ENCODE measurements around the gene TNRC6B. TPM values are rescaled to one million over a fixed set of nuclear protein-coding genes. Genes with fewer than 3 reads are reported as not detected.

Gene TNRC6B
- polyA plus RNA-seq, 1 donor from 2014 or later, result 7.6 TPM

DNA sequence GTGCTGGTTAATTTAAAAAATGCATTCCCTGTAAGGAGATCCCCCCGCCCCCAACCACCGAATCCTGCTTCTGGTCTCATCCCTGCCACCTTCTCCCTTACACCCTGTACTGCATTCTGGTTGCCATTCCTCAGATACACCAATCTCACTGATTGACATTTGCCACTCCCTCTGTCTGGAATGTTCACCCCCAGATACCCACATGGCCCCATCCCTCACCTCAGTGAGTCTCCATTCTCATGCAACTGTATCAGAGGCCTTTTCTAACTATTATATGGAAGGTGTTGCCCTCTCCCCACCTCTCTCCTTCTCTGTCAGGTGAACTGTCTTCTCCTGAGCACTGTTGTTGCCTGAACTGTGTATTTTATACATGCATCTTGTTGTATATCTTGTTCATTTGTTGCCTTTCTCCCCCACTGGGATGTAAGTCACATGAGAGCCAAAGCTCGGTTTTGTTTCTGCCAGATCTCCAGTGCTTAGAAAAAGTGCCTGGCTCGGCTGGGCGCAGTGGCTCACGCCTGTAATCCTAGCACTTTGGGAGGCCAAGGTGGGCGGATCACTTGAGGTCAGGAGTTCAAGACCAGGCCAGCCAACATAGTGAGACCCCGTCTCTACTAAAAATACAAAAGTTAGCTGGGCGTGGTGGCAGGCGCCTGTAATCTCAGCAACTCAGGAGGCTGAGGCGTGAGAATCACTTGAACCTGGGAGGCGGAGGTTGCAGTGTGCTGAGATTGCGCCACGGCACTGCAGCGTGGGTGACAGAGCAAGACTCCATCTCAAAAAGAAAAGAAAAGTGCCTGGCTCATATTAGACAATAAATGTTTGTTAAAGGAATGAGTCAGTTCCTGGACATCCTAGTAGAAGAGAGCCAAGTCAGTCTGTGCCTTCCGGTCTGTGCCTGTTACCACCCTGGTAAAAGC, 61.0 kb downstream of the TNRC6B start:
- Histone ChIP-seq H3K4me3 (ENCODE audit: low read length) (no peak overlapping the region), H3K36me3 (ENCODE audit: insufficient read depth, low read length) (no peaks in the 10 kb centered on the region), H3K27ac (ENCODE audit: low read length) (no peak overlapping the region), H3K9ac (ENCODE audit: low read length) (no peak overlapping the region), H3K4me2 (ENCODE audit: low read length) (no peak overlapping the region), H3K9me2 (ENCODE audit: insufficient read depth, low read length) (no peaks in the 10 kb centered on the region), H3F3A (ENCODE audit: insufficient read depth, low read length, poor library complexity, severe bottlenecking) (peaks cover 3% of the 10 kb centered on the region), H2AFZ (ENCODE audit: low read depth, low read length) (no peak overlapping the region), H3K27me3 (ENCODE audit: insufficient read depth, low read depth, low read length) (no peaks in the 10 kb centered on the region), H4K20me1 (ENCODE audit: insufficient read depth) (peaks cover 21% of the 10 kb centered on the region), H3K79me2 (replicated peaks; ENCODE audit: insufficient read depth, low read length) (peaks cover 67% of the 10 kb centered on the region), H3K9me3 (ENCODE audit: low read length) (no peaks in the 10 kb centered on the region)
- TF ChIP-seq MXI1 (conservative IDR thresholded peaks at IDR 0.05; ENCODE audit: poor library complexity, severe bottlenecking) (no peak), TAF1 (IDR thresholded peaks at IDR 0.05; ENCODE audit: low read depth) (no peak), SMC3 (conservative IDR thresholded peaks at IDR 0.05; ENCODE audit: poor library complexity) (no peak), POLR2AphosphoS5 (IDR thresholded peaks at IDR 0.05) (no peak), EZH2 (IDR thresholded peaks at IDR 0.05; ENCODE audit: borderline replicate concordance, insufficient read depth, low read length, poor library complexity, severe bottlenecking) (no peak), EP300 (conservative IDR thresholded peaks at IDR 0.05; ENCODE audit: poor library complexity, severe bottlenecking) (no peak), RAD21 (conservative IDR thresholded peaks at IDR 0.05) (no peak)
- TF ChIP-seq, protein P1, sequence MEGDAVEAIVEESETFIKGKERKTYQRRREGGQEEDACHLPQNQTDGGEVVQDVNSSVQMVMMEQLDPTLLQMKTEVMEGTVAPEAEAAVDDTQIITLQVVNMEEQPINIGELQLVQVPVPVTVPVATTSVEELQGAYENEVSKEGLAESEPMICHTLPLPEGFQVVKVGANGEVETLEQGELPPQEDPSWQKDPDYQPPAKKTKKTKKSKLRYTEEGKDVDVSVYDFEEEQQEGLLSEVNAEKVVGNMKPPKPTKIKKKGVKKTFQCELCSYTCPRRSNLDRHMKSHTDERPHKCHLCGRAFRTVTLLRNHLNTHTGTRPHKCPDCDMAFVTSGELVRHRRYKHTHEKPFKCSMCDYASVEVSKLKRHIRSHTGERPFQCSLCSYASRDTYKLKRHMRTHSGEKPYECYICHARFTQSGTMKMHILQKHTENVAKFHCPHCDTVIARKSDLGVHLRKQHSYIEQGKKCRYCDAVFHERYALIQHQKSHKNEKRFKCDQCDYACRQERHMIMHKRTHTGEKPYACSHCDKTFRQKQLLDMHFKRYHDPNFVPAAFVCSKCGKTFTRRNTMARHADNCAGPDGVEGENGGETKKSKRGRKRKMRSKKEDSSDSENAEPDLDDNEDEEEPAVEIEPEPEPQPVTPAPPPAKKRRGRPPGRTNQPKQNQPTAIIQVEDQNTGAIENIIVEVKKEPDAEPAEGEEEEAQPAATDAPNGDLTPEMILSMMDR (IDR thresholded peaks at IDR 0.05; ENCODE audit: poor library complexity, severe bottlenecking), result no peak
- TF ChIP-seq, protein P2, sequence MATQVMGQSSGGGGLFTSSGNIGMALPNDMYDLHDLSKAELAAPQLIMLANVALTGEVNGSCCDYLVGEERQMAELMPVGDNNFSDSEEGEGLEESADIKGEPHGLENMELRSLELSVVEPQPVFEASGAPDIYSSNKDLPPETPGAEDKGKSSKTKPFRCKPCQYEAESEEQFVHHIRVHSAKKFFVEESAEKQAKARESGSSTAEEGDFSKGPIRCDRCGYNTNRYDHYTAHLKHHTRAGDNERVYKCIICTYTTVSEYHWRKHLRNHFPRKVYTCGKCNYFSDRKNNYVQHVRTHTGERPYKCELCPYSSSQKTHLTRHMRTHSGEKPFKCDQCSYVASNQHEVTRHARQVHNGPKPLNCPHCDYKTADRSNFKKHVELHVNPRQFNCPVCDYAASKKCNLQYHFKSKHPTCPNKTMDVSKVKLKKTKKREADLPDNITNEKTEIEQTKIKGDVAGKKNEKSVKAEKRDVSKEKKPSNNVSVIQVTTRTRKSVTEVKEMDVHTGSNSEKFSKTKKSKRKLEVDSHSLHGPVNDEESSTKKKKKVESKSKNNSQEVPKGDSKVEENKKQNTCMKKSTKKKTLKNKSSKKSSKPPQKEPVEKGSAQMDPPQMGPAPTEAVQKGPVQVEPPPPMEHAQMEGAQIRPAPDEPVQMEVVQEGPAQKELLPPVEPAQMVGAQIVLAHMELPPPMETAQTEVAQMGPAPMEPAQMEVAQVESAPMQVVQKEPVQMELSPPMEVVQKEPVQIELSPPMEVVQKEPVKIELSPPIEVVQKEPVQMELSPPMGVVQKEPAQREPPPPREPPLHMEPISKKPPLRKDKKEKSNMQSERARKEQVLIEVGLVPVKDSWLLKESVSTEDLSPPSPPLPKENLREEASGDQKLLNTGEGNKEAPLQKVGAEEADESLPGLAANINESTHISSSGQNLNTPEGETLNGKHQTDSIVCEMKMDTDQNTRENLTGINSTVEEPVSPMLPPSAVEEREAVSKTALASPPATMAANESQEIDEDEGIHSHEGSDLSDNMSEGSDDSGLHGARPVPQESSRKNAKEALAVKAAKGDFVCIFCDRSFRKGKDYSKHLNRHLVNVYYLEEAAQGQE (IDR thresholded peaks at IDR 0.05; ENCODE audit: borderline replicate concordance), result no peak

DNA sequence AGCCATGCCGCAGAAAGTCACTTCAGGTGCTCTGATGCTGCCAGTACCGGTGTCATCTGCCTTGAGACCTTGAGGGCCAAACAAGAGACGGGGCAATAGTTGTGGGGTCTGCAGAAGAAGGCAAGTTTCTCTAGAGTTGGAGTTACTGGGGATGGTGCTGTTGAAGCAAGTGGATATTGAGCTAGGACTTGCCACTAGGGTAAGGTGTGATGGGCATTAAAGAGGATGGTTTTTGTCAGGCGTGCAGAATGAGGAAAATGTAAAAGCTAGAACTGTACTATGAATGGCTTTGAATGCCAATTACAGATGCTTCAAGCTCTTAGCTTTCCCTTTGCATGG, 61.6 kb downstream of the TNRC6B start:
- Histone ChIP-seq H3F3A (ENCODE audit: insufficient read depth, low read length, poor library complexity, severe bottlenecking) (peaks cover 3% of the 10 kb centered on the region), H2AFZ (ENCODE audit: low read depth, low read length) (no peak overlapping the region), H3K27ac (ENCODE audit: low read length) (no peak overlapping the region), H3K9me3 (ENCODE audit: low read length) (no peaks in the 10 kb centered on the region), H3K4me3 (ENCODE audit: low read length) (no peak overlapping the region), H3K9ac (ENCODE audit: low read length) (no peak overlapping the region), H4K20me1 (ENCODE audit: insufficient read depth) (peaks cover 21% of the 10 kb centered on the region), H3K79me2 (replicated peaks; ENCODE audit: insufficient read depth, low read length) (peaks cover 67% of the 10 kb centered on the region), H3K27me3 (ENCODE audit: insufficient read depth, low read depth, low read length) (no peaks in the 10 kb centered on the region), H3K36me3 (ENCODE audit: insufficient read depth, low read length) (no peaks in the 10 kb centered on the region), H3K9me2 (ENCODE audit: insufficient read depth, low read length) (no peaks in the 10 kb centered on the region), H3K4me2 (ENCODE audit: low read length) (no peak overlapping the region)
- TF ChIP-seq EZH2 (IDR thresholded peaks at IDR 0.05; ENCODE audit: borderline replicate concordance, insufficient read depth, low read length, poor library complexity, severe bottlenecking), result no peak
- no peak for TF ChIP-seq TAF1 (IDR thresholded peaks at IDR 0.05; ENCODE audit: low read depth)
- TF ChIP-seq EP300 (conservative IDR thresholded peaks at IDR 0.05; ENCODE audit: poor library complexity, severe bottlenecking), result no peak
- no peak for TF ChIP-seq RAD21 (conservative IDR thresholded peaks at IDR 0.05)
- TF ChIP-seq, protein P2 (IDR thresholded peaks at IDR 0.05; ENCODE audit: borderline replicate concordance), result no peak
- no peak for TF ChIP-seq POLR2AphosphoS5 (IDR thresholded peaks at IDR 0.05)
- no peak for TF ChIP-seq SMC3 (conservative IDR thresholded peaks at IDR 0.05; ENCODE audit: poor library complexity)
- TF ChIP-seq, protein P1 (IDR thresholded peaks at IDR 0.05; ENCODE audit: poor library complexity, severe bottlenecking), result no peak
- no peak for TF ChIP-seq MXI1 (conservative IDR thresholded peaks at IDR 0.05; ENCODE audit: poor library complexity, severe bottlenecking)

Data from neural cell (in vitro differentiated cells).